Activated T-helper 1 cell treated with Interleukin-2 at 50 U/mL for 16 hours (primary cell): ENCODE measurements around the gene PEAK1.

Source experiments
- DNase-seq: peaks from one replicate; pipeline ENCODE4 v3.0.0-alpha.2; 2020; ENCODE audit warnings: low read depth

PEAK1 gene

GRCh38 chr15:77123854-77124253, 296.1 kb downstream of the PEAK1 start:
- DNase-seq = no peak

- DNase-seq = no peak
Observed at GRCh38 chr15:77122576-77122975, 297.3 kb downstream of the PEAK1 start.

- DNase-seq = no peak
Observed at GRCh38 chr15:77121599-77121998, 298.3 kb downstream of the PEAK1 start.

- no peak for DNase-seq
Observed at GRCh38 chr15:77120576-77120975, 299.3 kb downstream of the PEAK1 start.

- no peak for DNase-seq
Observed at GRCh38 chr15:77119446-77119845, 300.5 kb downstream of the PEAK1 start.

- no peak for DNase-seq
Observed at GRCh38 chr15:77118882-77119321, 301.0 kb downstream of the PEAK1 start.

- no peak for DNase-seq
Observed at GRCh38 chr15:77115179-77115578, 304.7 kb downstream of the PEAK1 start.

- DNase-seq = no peak
Observed at GRCh38 chr15:77112838-77113504, 306.9 kb downstream of the PEAK1 start.

- DNase-seq = no peak
Observed at GRCh38 chr15:77111789-77112188, 308.1 kb downstream of the PEAK1 start.

- DNase-seq = no peak
Observed at GRCh38 chr15:77107531-77108355, 312.2 kb downstream of the PEAK1 start.

GRCh38 chr15:77107068-77107467, 312.8 kb downstream of the PEAK1 start:
- DNase-seq = no peak

- DNase-seq = no peak
Observed at GRCh38 chr15:77104155-77104554, 315.7 kb downstream of the PEAK1 start.

- no peak for DNase-seq
Observed at GRCh38 chr15:77099741-77100463, 320.0 kb downstream of the PEAK1 start.

GRCh38 chr15:77098572-77098971, 321.3 kb downstream of the PEAK1 start:
- no peak for DNase-seq

- no peak for DNase-seq
Observed at GRCh38 chr15:77097921-77098320, 322.0 kb downstream of the PEAK1 start.

GRCh38 chr15:77097248-77097721, 322.6 kb downstream of the PEAK1 start:
- no peak for DNase-seq

- DNase-seq = no peak
Observed at GRCh38 chr15:77096541-77096940, 323.4 kb downstream of the PEAK1 start.

GRCh38 chr15:77096138-77096537, 323.8 kb downstream of the PEAK1 start:
- no peak for DNase-seq

- DNase-seq = no peak
Observed at GRCh38 chr15:77094397-77095030, 325.4 kb downstream of the PEAK1 start.

- DNase-seq = no peak
Observed at GRCh38 chr15:77093436-77093835, 326.5 kb downstream of the PEAK1 start.

GRCh38 chr15:77091097-77091496, 328.8 kb downstream of the PEAK1 start:
- DNase-seq = no peak

- no peak for DNase-seq
Observed at GRCh38 chr15:77087213-77087612, 332.7 kb downstream of the PEAK1 start.
